GM19455 (cell line): ENCODE results near the gene EFNB1.

Experiments used
- ATAC-seq: cut with Tn5 transposase; IDR thresholded peaks from one replicate; pipeline ENCODE4 v1.9.1; 2021; ENCODE audit not compliant: unreplicated experiment

EFNB1 gene

GRCh38 chrX:68827256-68827655, 1.6 kb upstream of the EFNB1 start:
- ATAC-seq, result no peak

- no peak for ATAC-seq
These were observed 785 bp upstream of the EFNB1 start for GRCh38 chrX:68827848-68828624.

GRCh38 chrX:68829582-68830418, 979 bp downstream of the EFNB1 start:
- ATAC-seq, result no peak

- ATAC-seq, result no peak
These were observed 1.9 kb downstream of the EFNB1 start for GRCh38 chrX:68830419-68831404.

- no peak for ATAC-seq
These were observed 2.7 kb downstream of the EFNB1 start for GRCh38 chrX:68831405-68832100.

GRCh38 chrX:68832101-68832416, 3.2 kb downstream of the EFNB1 start:
- no peak for ATAC-seq

GRCh38 chrX:68832516-68833447, 4.0 kb downstream of the EFNB1 start:
- ATAC-seq, result no peak

GRCh38 chrX:68833448-68833805, 4.6 kb downstream of the EFNB1 start:
- ATAC-seq, result no peak

- ATAC-seq, result no peak
These were observed 5.1 kb downstream of the EFNB1 start for GRCh38 chrX:68833855-68834331.

- ATAC-seq, result no peak
These were observed 5.7 kb downstream of the EFNB1 start for GRCh38 chrX:68834371-68835103.

GRCh38 chrX:68835104-68835442, 6.3 kb downstream of the EFNB1 start:
- no peak for ATAC-seq

GRCh38 chrX:68835468-68835867, 6.6 kb downstream of the EFNB1 start:
- ATAC-seq, result no peak

GRCh38 chrX:68837119-68837518, 8.3 kb downstream of the EFNB1 start:
- no peak for ATAC-seq

- no peak for ATAC-seq
These were observed 9.7 kb downstream of the EFNB1 start for GRCh38 chrX:68838571-68838910.

- no peak for ATAC-seq
These were observed 10.9 kb downstream of the EFNB1 start for GRCh38 chrX:68839771-68840170.

- no peak for ATAC-seq
These were observed 11.4 kb downstream of the EFNB1 start for GRCh38 chrX:68840256-68840655.

GRCh38 chrX:68841251-68842049, 12.6 kb downstream of the EFNB1 start:
- ATAC-seq, result no peak

- no peak for ATAC-seq
These were observed 13.5 kb downstream of the EFNB1 start for GRCh38 chrX:68842351-68842750.
